Activated T-cell treated with anti-CD3 and anti-CD28 coated beads, Interleukin-2, amount 50 U/mL, for 4 hours (primary cell): ENCODE results near the gene EIF3J. TPM values are rescaled to one million over a fixed set of nuclear protein-coding genes. Genes with fewer than 3 reads are reported as not detected.

Source experiments
- ATAC-seq, 2 donors: fragments of 200-7000 bp; cut with Tn5 transposase; one replicate each; pipeline ENCODE4 v1.10.0; 2021
- DNase-seq: peaks from one replicate; pipeline ENCODE4 v3.0.0-alpha.2; 2020
- H3K27me3 Mint-ChIP-seq: one replicate; pipeline ENCODE4 v1.8.0; 2021; ENCODE audit warnings: low read depth, mixed read lengths
- H3K36me3 Mint-ChIP-seq: one replicate; pipeline ENCODE4 v1.8.0; 2022; ENCODE audit warnings: mixed read lengths; ENCODE audit not compliant: insufficient read depth
- H3K4me1 Mint-ChIP-seq: one replicate; pipeline ENCODE4 v1.8.0; 2021; ENCODE audit warnings: low read depth, mixed read lengths
- H3K4me3 Mint-ChIP-seq: one replicate; pipeline ENCODE4 v1.8.0; 2021; ENCODE audit warnings: mild to moderate bottlenecking, moderate library complexity, mixed read lengths
- H3K9me3 Mint-ChIP-seq: one replicate; pipeline ENCODE4 v1.8.0; 2021; ENCODE audit warnings: mixed read lengths
- total RNA-seq, 3 donors: library from RNA; stranded (reverse); gene quantifications; one replicate each; pipeline ENCODE4 v1.2.1, GENCODE V29; 2021

The EIF3J gene
- total RNA-seq, 3 donors from 2014 or later: 197 to 214 (median 201) TPM

DNA sequence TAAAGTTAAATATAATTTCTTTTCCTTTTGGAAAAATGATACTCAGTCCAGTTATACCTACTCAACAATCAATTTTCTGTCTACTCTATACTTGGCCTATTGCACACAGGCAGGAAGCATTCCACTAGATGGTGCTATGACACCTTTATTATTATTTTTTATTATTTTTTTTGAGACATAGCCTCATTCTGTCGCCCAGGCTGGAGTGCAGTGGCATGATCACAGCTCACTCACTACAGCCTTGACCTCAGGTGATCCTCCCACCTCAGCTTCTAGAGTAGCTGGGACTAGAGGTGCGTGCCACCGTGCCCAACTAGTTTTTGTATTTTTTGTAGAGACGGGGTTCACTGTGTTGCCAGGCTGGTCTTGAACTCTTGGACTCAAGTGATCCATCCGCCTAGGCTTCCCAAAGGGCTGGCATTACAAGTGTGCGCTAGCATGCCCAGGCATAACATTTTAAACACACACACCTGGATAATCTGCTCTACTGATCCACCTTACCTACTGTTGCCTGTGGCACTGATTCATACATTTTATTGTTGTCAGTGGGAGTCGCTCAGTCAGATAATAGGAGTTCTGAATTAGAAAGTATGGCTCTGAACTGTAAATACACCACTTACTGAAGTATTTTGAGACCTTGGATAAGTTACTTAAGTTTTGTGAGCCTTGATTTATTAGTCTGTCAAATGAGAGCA, 56.2 kb downstream of the EIF3J start:
- Mint-ChIP-seq H3K27me3 (no peaks in the 10 kb centered on the region), H3K4me1 (peaks cover 24% of the 10 kb centered on the region), H3K4me3 (no peak overlapping the region), H3K36me3 (peaks cover 23% of the 10 kb centered on the region), H3K9me3 (no peaks in the 10 kb centered on the region)
- ATAC-seq (peak; percentile 46 to 70), DNase-seq (no peak)

DNA sequence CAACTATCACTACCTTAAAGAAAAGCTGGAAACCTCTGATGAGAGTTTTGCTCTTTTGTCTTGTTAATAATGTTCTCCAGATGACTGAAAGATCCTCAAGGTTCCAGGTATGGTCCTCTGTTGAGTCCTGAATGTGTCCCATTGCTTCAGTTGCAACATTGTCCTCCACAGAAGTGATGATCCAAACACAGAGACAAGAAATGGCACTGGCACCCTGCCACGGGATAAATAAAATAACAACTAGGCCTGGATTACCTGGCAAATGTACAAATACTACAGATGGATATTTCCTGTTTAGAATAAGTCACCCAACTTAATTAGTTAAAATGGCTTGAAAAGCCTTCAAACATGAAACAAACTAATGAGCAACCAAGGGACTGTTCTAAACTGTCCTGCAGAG, 58.3 kb downstream of the EIF3J start:
- Mint-ChIP-seq H3K27me3 (no peaks in the 10 kb centered on the region), H3K36me3 (peaks cover 19% of the 10 kb centered on the region), H3K4me3 (no peak overlapping the region), H3K9me3 (no peaks in the 10 kb centered on the region), H3K4me1 (peaks cover 33% of the 10 kb centered on the region)
- DNase-seq (no peak), ATAC-seq (no peak)

DNA sequence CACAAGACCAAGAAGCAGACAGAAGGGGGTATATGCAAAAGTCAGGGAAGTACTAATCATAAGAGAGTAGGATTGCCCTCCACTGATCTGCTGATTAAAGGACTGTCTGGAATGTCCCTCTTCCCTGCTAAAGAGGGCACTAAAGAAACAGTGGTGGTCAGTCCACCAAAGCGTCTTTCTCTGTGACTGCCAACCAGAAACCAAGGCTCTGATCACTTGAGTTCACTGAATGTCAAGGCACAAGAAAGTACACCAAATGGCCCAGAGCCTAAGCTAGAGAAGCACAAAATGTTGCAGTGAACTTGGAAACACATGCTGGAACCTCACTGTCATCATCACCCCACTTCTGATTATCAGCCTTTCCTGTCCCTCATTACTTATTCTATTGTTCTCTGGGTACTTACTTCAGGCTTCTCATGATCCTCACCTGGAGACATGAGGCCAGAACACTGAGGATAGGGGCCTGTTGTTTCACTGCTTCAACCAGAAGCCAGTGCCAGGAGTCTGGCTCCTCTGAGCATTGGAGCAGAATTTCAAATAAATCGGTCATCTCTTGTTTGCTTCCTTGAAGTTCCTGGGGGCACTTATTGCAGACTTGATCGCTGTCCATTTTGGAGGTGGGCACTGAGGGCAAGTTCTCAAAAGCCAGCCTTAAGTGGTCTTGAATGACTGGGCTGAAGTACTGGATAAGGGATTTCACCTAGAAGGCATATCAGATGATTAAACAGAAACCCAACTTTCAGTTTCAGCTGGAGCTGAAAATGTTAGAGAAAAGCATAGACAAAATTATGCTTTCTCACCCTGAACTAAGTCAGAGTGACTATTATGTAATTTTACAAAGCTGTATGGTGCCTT, 58.9 kb downstream of the EIF3J start:
- peak; percentile 65 to 72 for ATAC-seq
- Mint-ChIP-seq H3K36me3 (peaks cover 17% of the 10 kb centered on the region), H3K27me3 (no peaks in the 10 kb centered on the region), H3K4me3 (no peak overlapping the region), H3K9me3 (no peaks in the 10 kb centered on the region), H3K4me1 (peaks cover 33% of the 10 kb centered on the region)
- no peak for DNase-seq

DNA sequence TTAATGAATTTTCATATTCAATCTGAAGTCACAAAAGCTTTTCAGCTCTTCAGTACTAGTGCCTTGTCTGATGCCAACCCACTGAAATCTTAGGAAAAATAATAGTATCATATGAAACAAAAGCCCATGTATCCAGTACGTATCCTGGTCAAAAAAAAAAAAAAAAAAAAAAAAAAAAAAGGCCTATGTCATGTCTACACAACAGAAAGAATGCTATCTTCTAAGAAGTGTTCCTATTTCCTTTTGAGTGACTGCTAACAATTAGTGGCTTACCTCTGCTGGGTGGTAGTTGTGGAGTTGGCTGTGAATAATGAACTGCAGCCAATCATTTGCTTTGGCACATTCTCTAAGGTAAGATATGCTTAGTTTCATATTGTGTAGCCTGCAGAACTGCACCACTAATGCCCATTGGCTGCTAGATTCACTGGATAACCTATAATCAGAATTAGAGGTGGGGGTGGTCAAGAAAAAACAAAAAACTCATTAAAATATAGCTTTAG, 59.6 kb downstream of the EIF3J start:
- Mint-ChIP-seq H3K9me3 (no peaks in the 10 kb centered on the region), H3K4me3 (no peak overlapping the region), H3K4me1 (peaks cover 33% of the 10 kb centered on the region), H3K27me3 (no peaks in the 10 kb centered on the region), H3K36me3 (peaks cover 15% of the 10 kb centered on the region)
- DNase-seq (no peak), ATAC-seq (peak in 1 of 2 donors; percentile 16)

DNA sequence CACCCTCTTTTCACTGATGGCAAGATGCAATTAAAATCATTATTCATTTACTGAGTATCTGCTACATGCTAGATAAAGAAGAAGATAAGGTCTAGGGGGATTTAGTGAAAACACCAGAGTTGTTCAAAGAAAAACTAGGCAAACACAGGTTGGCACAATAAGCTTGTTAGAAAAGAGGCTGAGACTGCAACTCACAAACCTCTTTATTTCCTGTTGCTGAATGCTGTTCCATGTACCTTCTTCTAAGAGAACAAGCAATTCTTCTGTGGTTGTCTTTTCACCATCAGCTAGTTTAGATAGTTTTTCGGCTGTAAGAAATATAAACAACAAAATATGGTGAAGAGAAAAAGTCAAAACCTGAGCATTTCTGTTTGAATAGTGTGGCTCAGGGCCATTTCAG, 61.1 kb downstream of the EIF3J start:
- H3K4me1 Mint-ChIP-seq: peaks cover 33% of the 10 kb centered on the region
- no peaks in the 10 kb centered on the region for H3K9me3 Mint-ChIP-seq
- DNase-seq (no peak), ATAC-seq (no peak)
- no peak overlapping the region for H3K4me3 Mint-ChIP-seq
- H3K27me3 Mint-ChIP-seq: no peaks in the 10 kb centered on the region
- H3K36me3 Mint-ChIP-seq: peaks cover 20% of the 10 kb centered on the region

DNA sequence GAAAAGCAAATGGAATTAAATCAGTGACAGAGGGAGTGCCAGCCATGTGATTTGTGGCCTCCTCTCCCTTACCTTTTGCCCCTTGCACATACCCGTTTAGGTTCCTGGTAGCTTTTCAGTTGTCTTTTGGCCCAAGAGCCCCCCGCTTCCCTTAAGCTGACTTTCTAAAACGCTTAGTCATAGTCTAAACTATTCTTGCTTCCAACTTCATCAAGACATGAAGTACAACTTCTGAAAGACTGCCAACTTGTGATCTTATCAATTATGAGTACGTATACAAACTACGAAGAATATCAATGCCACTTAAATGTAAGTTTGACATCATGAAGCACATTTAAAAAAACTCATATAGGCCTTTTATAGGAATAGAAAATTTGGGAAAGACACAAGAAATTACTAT, 61.9 kb downstream of the EIF3J start:
- peaks cover 24% of the 10 kb centered on the region for H3K36me3 Mint-ChIP-seq
- H3K4me1 Mint-ChIP-seq: peaks cover 28% of the 10 kb centered on the region
- H3K4me3 Mint-ChIP-seq: no peak overlapping the region
- no peak for ATAC-seq
- no peak for DNase-seq
- no peaks in the 10 kb centered on the region for H3K9me3 Mint-ChIP-seq
- no peaks in the 10 kb centered on the region for H3K27me3 Mint-ChIP-seq

DNA sequence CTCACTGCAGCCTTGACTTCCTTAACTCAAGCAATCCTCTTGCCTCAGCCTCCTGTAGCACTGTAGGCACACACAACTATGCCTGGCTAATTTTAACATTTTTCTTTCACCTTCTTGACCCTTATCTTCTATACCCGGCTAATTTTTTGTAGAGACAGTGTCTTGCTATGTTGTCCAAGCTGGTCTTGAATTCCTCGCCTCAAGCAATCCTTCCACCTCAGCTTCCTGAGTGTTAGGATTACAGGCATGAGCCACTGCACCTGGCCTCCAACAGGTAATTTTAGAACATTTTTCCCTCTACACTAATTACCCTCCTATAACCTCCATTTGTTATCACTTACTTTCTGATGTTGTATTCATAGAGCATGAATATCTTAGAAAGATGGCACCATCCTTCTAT, 66.2 kb downstream of the EIF3J start:
- Mint-ChIP-seq H3K9me3 (no peaks in the 10 kb centered on the region), H3K4me3 (no peak overlapping the region), H3K36me3 (peaks cover 30% of the 10 kb centered on the region), H3K27me3 (no peaks in the 10 kb centered on the region), H3K4me1 (peaks cover 9% of the 10 kb centered on the region)
- ATAC-seq: no peak
- DNase-seq: no peak

DNA sequence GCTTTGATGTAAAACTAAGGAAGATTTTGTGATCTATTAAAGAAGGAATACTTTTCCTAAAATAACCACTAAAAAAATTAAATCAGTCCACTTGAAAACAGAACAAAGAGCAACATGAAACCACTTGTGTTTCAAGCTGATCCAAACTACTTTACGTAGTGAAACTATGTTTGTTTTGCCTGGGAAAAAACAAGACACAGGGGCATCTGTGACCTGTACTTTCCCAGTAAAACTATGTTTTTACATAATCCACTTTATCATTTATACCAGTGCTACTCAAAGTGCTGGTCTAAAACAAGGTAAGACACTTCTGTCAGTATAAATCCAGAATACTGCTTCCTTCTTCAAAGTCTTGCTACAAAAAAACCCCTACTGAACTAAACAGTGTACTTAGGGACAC, 69.8 kb downstream of the EIF3J start:
- no peak overlapping the region for H3K4me3 Mint-ChIP-seq

More for the DNA sequence above, 69.8 kb downstream of the EIF3J start:
- H3K27me3 Mint-ChIP-seq: no peaks in the 10 kb centered on the region
- no peak for ATAC-seq
- peaks cover 32% of the 10 kb centered on the region for H3K36me3 Mint-ChIP-seq
- H3K4me1 Mint-ChIP-seq: no peaks in the 10 kb centered on the region
- no peaks in the 10 kb centered on the region for H3K9me3 Mint-ChIP-seq
- DNase-seq: no peak

Other genes with a start within 250 kb of the EIF3J start
- 10 to 100 TPM; 40.2 to 45.3 (median 43.6) TPM for gene GOLM2, start 248.4 kb upstream of the EIF3J start, total RNA-seq
- 10 to 100 TPM; 46.8 to 52.3 (median 47.8) TPM for gene CTDSPL2, start 109.5 kb upstream of the EIF3J start, total RNA-seq
- 10 to 100 TPM; 36.9 to 37.3 (median 37.1) TPM for gene SPG11, start 126.5 kb downstream of the EIF3J start, total RNA-seq
- 1 to 10 TPM; 3.6 to 5.2 (median 3.9) TPM for gene PATL2, start 174.2 kb downstream of the EIF3J start, total RNA-seq
- 1,000 to 10,000 TPM; 3,850 to 4,350 (median 4,124) TPM for gene B2M, start 174.4 kb downstream of the EIF3J start, total RNA-seq
- gene TRIM69, start 199.4 kb downstream of the EIF3J start, total RNA-seq: 10 to 100 TPM; 45.4 to 58.2 (median 46.4) TPM